ENCODE data around the gene PGA5. TPM values are rescaled to one million over a fixed set of nuclear protein-coding genes. Genes with fewer than 3 reads are reported as not detected.

PGA5 gene
- not detected in 2 replicates for total RNA-seq

GRCh38 chr11:61240875-61241274, at the start of gene PGA5:
PGA5 (plus strand) TSS chr11:61241175; CDS start chr11:61241227, 52 bp downstream.

GRCh38 chr11:61202950-61203746, 37.8 kb upstream of the PGA5 start, which contains the start of gene PGA3:
PGA3 (plus strand) TSS chr11:61203515; CDS start chr11:61203565, 50 bp downstream.

GRCh38 chr11:61222047-61222446, 18.9 kb upstream of the PGA5 start, which contains the start of gene PGA4:
PGA4 (plus strand) TSS chr11:61222347; CDS start chr11:61222401, 54 bp downstream.

GRCh38 chr11:61294717-61295595, 54.0 kb downstream of the PGA5 start, which contains the start of gene VWCE:
VWCE (minus strand) TSS chr11:61295316; CDS start chr11:61295037, 279 bp downstream.

Other genes with a start within 250 kb of the PGA5 start
- gene CD5, start 138.7 kb upstream of the PGA5 start, total RNA-seq = not detected in 2 replicates
- 6.0 and 8.5 TPM in 2 replicates for gene VPS37C, start 79.7 kb upstream of the PGA5 start, total RNA-seq
- gene PGA3, start 37.7 kb upstream of the PGA5 start, total RNA-seq = not detected in 2 replicates
- not detected in 2 replicates for gene PGA4, start 18.8 kb upstream of the PGA5 start, total RNA-seq
- 16.8 and 19.4 TPM in 2 replicates for gene VWCE, start 54.1 kb downstream of the PGA5 start, total RNA-seq
- gene DDB1, start 91.9 kb downstream of the PGA5 start, total RNA-seq = 217 and 223 TPM in 2 replicates
- 29.1 and 33.9 TPM in 2 replicates for gene TKFC, start 92.1 kb downstream of the PGA5 start, total RNA-seq
- gene CYB561A3, start 120.7 kb downstream of the PGA5 start, total RNA-seq = 64.8 and 89.7 TPM in 2 replicates
- 15.7 and 33.9 TPM in 2 replicates for gene TMEM138, start 121.2 kb downstream of the PGA5 start, total RNA-seq
- gene TMEM216, start 151.4 kb downstream of the PGA5 start, total RNA-seq = 14.2 and 18.2 TPM in 2 replicates
- 21.5 and 24.0 TPM in 2 replicates for gene CPSF7, start 188.8 kb downstream of the PGA5 start, total RNA-seq
- 28.4 and 53.7 TPM in 2 replicates for gene SDHAF2, start 188.9 kb downstream of the PGA5 start, total RNA-seq